ENCODE data around the gene ACADL. TPM values are rescaled to one million over a fixed set of nuclear protein-coding genes. Genes with fewer than 3 reads are reported as not detected.
"Not testable (repeated sequence)": the region's sequence is repeated elsewhere in the genome, so short reads cannot be mapped to it uniquely, and the experiment has no call there.

Gene ACADL
- total RNA-seq, 4 donors from 2014 or later = 0.58 to 5.9 (median 2.5) TPM

GRCh38 chr2:210189452-210190138 is 35.7 kb downstream of the ACADL start:
- peaks cover 0 to 16% (median 0%) of the 10 kb centered on the region in 3 donors for H3K9me3 ChIP-seq
- H3K4me1 ChIP-seq = no peaks in the 10 kb centered on the region
- no peak overlapping the region for H3K27ac ChIP-seq
- no peak overlapping the region for H3K4me3 ChIP-seq
- ATAC-seq = no peak
- TF ChIP-seq CTCF (IDR thresholded peaks at IDR 0.05) (no peak), POLR2AphosphoS5 (IDR thresholded peaks at IDR 0.05) (no peak), POLR2A (IDR thresholded peaks at IDR 0.05) (no peak), EP300 (IDR thresholded peaks at IDR 0.05) (no peak)
- H3K36me3 ChIP-seq = no peaks in the 10 kb centered on the region
- 25 to 52% methylated on average over 1 of the region's 1 CpG for WGBS, 2 donors (ENCODE audit: low coverage in 1 of 2)
- no peaks in the 10 kb centered on the region for H3K27me3 ChIP-seq

- Histone ChIP-seq H3K27me3 (no peaks in the 10 kb centered on the region), H3K27ac (no peak overlapping the region), H3K4me1 (no peaks in the 10 kb centered on the region), H3K36me3 (no peaks in the 10 kb centered on the region), H3K9me3 (peaks cover 0 to 25% (median 0%) of the 10 kb centered on the region in 3 donors), H3K4me3 (no peak overlapping the region)
- WGBS, 2 donors (ENCODE audit: low coverage in 1 of 2) = 57 to 78% methylated on average over 2 of the region's 2 CpGs
- ATAC-seq = no peak
- TF ChIP-seq POLR2A (IDR thresholded peaks at IDR 0.05) (no peak), EP300 (IDR thresholded peaks at IDR 0.05) (no peak), CTCF (IDR thresholded peaks at IDR 0.05) (no peak), POLR2AphosphoS5 (IDR thresholded peaks at IDR 0.05) (no peak)
Measured at GRCh38 chr2:210188755-210189154, 36.5 kb downstream of the ACADL start.

- Histone ChIP-seq H3K4me1 (no peaks in the 10 kb centered on the region), H3K27me3 (no peaks in the 10 kb centered on the region), H3K27ac (no peak overlapping the region), H3K4me3 (no peak overlapping the region), H3K36me3 (no peaks in the 10 kb centered on the region), H3K9me3 (peaks cover 0 to 27% (median 0%) of the 10 kb centered on the region in 3 donors)
- WGBS, 2 donors (ENCODE audit: low coverage in 1 of 2) = 56 to 75% methylated on average over 3 of the region's 3 CpGs
- ATAC-seq = no peak
- no peak for TF ChIP-seq POLR2AphosphoS5 (IDR thresholded peaks at IDR 0.05)
- no peak for TF ChIP-seq POLR2A (IDR thresholded peaks at IDR 0.05)
- no peak for TF ChIP-seq EP300 (IDR thresholded peaks at IDR 0.05)
Measured at GRCh38 chr2:210188190-210188589, 37.1 kb downstream of the ACADL start.

- H3K36me3 ChIP-seq, H3K27me3 ChIP-seq, ATAC-seq, H3K4me3 ChIP-seq, H3K27ac ChIP-seq, H3K4me1 ChIP-seq: not testable (repeated sequence)
- H3K9me3 ChIP-seq = peaks cover 0 to 27% (median 0%) of the 10 kb centered on the region in 3 donors
- 93 to 100% methylated on average over 1 of the region's 1 CpG for WGBS, 2 donors (ENCODE audit: low coverage in 1 of 2)
Measured at GRCh38 chr2:210183936-210184335, 41.3 kb downstream of the ACADL start.

- H3K4me3 ChIP-seq, H3K27ac ChIP-seq, H3K27me3 ChIP-seq, H3K36me3 ChIP-seq, H3K4me1 ChIP-seq, ATAC-seq: not testable (repeated sequence)
- WGBS, 2 donors (ENCODE audit: low coverage in 1 of 2) = 30% methylated on average over 4 of the region's 12 CpGs; no CpG with 5 or more reads in 1 of the 2 donors
- H3K9me3 ChIP-seq = peaks cover 0 to 27% (median 0%) of the 10 kb centered on the region in 3 donors
Measured at GRCh38 chr2:210181606-210182088, 43.6 kb downstream of the ACADL start.

- not testable (repeated sequence) for H3K27me3 ChIP-seq, H3K4me1 ChIP-seq, H3K36me3 ChIP-seq, H3K4me3 ChIP-seq, H3K27ac ChIP-seq, ATAC-seq
- WGBS, 2 donors (ENCODE audit: low coverage in 1 of 2) = 63 to 80% methylated on average over 1 of the region's 3 CpGs
- H3K9me3 ChIP-seq = peaks cover 0 to 25% (median 0%) of the 10 kb centered on the region in 3 donors
Measured at GRCh38 chr2:210181033-210181605, 44.1 kb downstream of the ACADL start.

- Histone ChIP-seq H3K27me3 (no peaks in the 10 kb centered on the region), H3K36me3 (no peaks in the 10 kb centered on the region), H3K4me1 (no peaks in the 10 kb centered on the region), H3K27ac (no peak overlapping the region), H3K9me3 (peaks cover 0 to 19% (median 0%) of the 10 kb centered on the region in 3 donors), H3K4me3 (no peak overlapping the region)
- no peak for TF ChIP-seq POLR2A (IDR thresholded peaks at IDR 0.05)
- TF ChIP-seq EP300 (IDR thresholded peaks at IDR 0.05) = no peak
- no peak for TF ChIP-seq CTCF (IDR thresholded peaks at IDR 0.05)
- TF ChIP-seq POLR2AphosphoS5 (IDR thresholded peaks at IDR 0.05) = no peak
- no peak for ATAC-seq
- WGBS, 2 donors (ENCODE audit: low coverage in 1 of 2) = 100% methylated on average over 1 of the region's 1 CpG; no CpG with 5 or more reads in 1 of the 2 donors
Measured at GRCh38 chr2:210180477-210180876, 44.8 kb downstream of the ACADL start.

All from gastroesophageal sphincter (tissue), 4 donors.